Activated CD8-positive, alpha-beta memory T cell treated with anti-CD3 and anti-CD28 coated beads for 24 hours (primary cell): ENCODE data around the gene BCHE.

ENCODE experiments used
- DNase-seq: peaks from one replicate; pipeline ENCODE4 v3.0.0-alpha.2; 2020

BCHE gene

DNA sequence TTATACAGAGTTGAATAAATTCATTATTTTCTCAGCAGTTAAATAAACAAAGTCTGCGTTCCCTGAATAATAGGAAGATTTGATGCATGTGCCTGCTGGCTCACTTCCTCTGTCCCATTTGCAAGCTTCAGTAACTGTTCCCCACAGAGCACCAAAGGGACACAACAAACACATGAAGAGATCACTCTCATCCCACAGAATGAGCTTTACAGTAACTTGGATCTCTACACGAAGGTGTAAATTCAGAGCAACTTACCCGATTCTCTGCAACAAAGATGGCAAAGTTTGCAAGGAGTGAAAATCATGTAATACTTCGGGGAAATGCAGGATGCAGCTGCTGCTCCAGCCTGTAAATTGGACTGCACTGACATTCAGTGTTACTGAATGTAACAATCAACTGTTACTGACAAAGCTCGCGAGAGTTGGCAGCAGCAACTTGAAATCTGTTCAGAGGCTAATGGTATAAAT, at the start of gene BCHE:
Gene BCHE, minus strand, starts transcription at position 366 of the 468 bp plus-strand sequence. CDS start 6,390 bp downstream, outside the sequence.
- no peak for DNase-seq

DNA sequence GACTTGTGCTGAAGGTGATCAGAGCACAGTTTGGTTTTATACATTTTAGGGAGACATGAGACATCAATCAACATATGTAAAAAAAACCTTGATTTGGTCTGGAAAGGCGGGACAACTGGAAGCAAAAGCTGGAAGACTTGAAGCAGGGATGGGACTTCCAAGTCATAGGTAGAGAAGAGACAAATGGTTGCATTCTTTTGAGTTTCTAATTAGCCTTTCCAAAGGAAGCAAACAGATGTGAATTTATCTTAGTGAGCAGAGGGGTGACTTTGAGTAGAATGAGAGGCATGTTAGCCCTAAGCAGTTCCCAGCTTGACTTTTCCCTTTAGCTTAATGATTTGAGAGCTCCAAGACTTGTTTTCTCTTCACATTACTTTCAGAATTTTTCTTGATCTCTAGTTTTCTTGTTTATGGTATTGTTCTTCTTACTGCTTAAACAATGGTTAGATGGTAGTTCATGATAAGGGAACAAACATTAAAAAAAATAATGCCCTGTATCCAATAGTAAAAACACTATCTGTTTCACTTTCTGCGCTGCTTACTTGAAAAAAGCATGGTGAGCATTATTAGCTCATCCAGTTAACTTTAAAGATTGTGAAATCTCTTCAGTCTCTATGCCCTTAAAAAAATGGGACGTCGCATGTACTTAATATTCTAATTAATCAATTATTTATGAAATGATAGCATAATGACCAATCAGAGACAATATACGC, 48.5 kb upstream of the BCHE start:
- DNase-seq: no peak

DNA sequence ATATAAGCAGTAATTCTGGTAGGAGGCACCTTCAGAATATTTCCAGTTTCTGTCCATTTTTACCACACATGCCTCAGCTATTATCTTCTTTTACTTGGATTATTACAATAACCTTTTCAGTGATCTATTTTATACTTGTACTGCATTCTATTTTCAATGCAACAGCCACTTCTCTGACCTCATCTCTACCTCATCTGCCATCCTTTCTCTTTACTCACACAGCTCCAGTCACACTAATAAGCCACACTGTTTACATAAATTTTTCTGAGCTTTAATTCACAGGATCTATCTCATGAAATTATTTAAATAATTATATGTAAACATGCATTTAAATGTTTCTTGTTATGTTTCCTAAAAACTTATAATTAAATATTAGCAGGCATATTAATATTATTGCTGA, 47.3 kb upstream of the BCHE start:
- DNase-seq: no peak

- DNase-seq: no peak
Observed at GRCh38 chr3:165883863-165884478, 46.7 kb upstream of the BCHE start.

GRCh38 chr3:165883117-165883516, 45.9 kb upstream of the BCHE start:
- no peak for DNase-seq

DNA sequence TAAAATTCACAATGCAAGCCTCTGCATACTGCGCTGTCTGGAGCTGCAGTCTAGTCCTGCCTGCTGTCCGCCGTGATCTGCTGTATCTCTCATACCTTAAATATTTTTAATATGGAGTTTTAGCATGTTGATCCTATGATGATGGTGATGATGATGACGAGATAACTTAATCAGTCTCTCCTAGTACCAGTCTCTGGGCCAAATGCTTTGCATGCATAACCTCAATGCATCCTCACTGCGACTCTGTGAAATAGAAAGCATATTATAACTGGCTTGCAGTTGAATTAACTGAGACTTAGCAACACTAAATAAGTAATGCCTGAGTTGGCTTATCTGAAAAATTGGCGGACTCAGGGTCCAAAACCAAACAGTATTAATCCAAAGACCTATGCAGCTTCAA, 38.4 kb upstream of the BCHE start:
- no peak for DNase-seq

DNA sequence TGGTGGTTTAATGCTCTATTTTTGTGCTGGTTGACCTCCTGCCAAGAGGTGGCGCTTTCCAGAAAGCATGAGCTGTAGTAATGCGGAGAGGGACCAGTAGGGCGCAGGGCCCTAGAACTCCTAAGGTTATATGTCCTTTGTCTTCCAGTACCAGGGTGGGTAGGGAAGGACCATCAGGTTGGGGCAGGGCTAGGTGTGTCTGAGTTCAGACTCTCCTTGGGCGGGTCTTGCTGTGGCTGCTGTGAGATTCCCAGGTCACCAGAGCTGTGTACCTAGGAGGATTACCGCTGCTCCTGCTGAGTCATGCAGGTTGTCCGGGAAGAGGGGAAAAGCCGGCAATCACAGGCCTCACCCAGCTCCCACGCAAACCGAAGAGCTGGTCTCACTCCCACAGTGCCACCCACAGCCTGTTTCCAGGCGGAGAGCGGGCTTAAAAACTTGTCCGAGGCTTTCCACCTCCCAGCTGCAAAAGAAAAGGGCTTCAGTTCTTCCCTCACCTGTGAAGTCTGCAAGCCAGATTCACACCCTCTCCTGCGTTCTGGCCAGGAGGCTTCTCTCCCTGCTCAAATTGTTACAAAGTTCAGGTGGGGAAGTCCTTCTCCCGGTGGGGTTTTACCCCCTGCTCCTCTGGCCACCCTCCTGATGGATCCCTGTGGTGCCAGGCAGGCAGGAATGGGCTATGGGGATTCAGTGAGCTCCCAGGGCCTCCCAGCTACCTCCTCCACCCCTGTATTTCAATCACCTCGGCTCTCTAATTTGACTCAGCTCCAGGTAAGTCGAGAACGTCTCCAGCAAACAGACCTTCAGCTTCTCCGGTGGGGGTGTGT, 37.7 kb upstream of the BCHE start:
- DNase-seq: no peak

- DNase-seq: no peak
Observed at GRCh38 chr3:165868088-165868487, 30.9 kb upstream of the BCHE start.

- DNase-seq: no peak
Observed at GRCh38 chr3:165859061-165859460, 21.8 kb upstream of the BCHE start.

DNA sequence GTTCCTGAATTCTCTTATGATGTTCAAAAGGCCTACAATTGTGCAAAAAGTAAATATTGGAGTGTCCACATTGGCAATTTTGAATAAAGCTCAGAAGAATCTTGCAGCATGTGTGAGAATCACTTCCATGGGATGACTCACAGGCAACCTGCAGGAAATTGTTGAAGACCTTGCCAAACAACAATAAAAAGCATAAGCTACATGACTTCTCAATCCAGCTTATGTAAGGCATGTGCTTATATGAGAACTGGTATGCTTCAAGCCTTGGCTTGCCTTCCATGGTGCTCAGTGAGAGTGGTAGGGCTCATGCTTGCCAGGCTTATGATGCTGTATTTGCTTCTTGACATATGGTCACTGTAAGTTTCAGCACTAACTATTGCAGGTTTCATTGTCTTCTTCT, 18.4 kb upstream of the BCHE start:
- no peak for DNase-seq

- DNase-seq: no peak
Observed at GRCh38 chr3:165854696-165855095, 17.5 kb upstream of the BCHE start.

- DNase-seq: no peak
Observed at GRCh38 chr3:165852711-165853110, 15.5 kb upstream of the BCHE start.

- no peak for DNase-seq
Observed at GRCh38 chr3:165852191-165852590, 15.0 kb upstream of the BCHE start.

DNA sequence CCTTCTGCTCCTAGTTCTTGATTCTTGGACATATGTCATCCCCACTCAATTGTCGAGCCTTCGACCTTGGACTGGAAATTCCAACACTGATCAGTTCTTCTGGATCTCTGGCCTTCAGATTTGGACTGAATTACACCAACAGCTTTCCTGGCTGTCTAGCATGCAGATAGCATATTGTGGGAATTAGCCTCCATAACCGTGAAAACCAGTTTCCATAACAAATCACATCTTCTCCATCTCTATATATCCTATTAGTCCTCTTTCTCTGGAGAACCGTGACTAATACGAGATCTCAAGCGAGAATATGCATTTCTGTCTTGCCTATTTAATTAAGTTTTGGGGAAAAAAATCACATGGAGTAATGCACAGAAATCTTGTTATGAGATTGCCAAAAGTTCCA, 8.8 kb upstream of the BCHE start:
- DNase-seq: no peak

- no peak for DNase-seq
Observed at GRCh38 chr3:165839296-165840076, 2.3 kb upstream of the BCHE start.

GRCh38 chr3:165837801-165838200, 578 bp upstream of the BCHE start:
- DNase-seq: no peak

DNA sequence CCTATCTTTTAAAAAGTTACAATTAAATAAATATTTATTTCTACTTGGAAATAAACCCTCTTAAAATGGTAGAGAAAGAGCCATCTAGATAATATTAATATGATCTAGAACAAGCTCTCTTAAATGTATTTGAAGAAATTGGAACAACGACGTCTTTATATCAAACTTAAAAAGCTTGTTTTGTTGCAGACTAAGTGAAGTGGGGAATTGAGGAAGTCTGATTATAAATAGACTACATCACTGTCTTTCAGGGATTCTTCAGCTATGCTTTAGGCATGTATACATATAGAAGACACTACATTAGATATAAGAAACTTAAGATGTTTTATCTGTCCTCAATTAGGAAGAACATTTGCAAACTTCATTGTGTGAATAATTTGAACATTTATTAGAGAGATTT, 1.8 kb downstream of the BCHE start:
- DNase-seq: no peak

DNA sequence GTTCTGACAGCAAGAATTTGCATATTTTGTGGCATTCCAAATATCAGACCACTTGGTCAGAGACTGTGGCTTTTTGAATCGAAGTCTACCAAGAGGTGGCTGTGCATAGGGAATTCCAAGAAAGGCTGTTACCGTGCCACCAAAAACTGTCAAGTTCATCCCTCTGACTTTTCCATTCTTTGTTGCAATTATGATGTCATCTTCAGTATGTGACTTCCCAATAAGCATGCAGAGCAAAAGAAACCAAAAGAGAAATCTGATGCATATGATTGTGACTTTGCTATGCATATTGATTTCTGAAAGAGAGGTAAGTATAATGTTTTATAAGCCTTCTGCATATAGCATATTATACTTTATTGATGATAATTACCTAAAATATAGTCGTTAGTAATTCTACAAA, 6.5 kb downstream of the BCHE start:
- no peak for DNase-seq

DNA sequence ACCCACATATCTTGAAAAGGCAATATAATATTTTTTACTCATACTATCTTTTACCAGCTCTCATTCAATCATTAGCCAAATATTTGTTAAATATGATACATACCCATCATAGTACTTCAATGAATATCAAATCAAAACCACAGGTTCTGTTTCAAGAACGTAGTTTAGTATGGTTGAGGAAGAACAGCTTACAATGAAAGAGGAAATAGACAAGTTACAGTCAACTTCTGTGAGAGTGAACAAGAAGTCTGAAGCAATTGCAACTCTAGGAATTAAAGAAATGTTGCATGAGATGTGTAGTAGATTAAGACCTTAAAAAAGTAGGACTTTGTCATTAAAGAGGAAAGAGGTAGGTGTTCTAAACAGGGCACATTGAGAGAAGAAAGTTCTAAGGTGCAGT, 9.3 kb downstream of the BCHE start:
- no peak for DNase-seq

DNA sequence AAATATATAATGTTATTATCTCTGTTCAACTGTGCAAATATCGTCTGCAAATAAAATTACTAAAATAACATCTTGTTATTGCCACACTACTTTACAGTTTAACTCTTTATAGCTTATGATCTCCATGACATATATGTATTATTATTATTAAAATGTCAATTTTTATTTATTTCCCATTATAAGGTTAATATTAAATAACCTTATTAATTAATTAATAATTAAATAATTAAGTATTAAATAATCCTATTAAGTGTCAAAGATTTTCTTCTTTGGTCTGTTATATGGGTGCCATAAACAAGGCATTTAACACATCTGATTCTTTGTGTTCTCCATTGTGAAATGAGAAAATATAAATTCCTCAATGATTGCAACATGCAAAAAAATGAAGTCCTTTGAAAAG, 10.0 kb downstream of the BCHE start:
- DNase-seq: no peak

- no peak for DNase-seq
Observed at GRCh38 chr3:165820671-165821123, 16.5 kb downstream of the BCHE start.

DNA sequence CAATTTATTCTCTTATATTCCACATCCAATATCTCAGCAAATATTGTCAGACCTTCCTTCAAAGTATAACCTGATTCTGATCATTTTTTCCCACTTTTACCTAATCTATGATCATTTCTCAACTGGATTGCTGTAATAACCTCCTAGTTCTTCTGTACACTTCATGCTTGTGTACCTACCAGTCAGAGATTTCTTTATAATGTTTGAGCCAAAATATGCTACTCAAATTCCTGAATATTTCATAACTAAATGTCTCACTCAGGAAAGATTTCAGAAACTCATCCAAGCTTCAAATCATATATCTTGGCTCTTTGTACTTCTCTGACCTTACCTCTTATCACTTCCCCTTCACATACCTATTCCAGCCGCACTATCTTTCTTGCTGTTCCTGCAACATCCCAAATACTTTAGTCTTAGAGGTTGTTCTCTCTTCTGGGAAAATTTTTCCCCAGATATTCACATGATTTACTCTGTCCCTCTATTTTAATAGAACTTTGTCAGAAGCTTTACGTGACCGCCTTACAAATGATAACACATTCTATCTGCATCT, 20.0 kb downstream of the BCHE start:
- DNase-seq: no peak

- DNase-seq: no peak
Observed at GRCh38 chr3:165816209-165816608, 21.0 kb downstream of the BCHE start.
